NT2/D1 (cell line): ENCODE measurements around the gene PRPF38A.

Source experiments
- SUZ12 ChIP-seq: IDR thresholded peaks from 2 replicates; pipeline ENCODE4 v1.6.1; 2011; ENCODE audit not compliant: insufficient read length, insufficient read depth; ENCODE audit errors: extremely low read depth
- YY1 ChIP-seq: IDR thresholded peaks from 2 replicates; pipeline ENCODE4 v1.6.1; 2011; ENCODE audit not compliant: insufficient read length, insufficient read depth
- ZNF274 ChIP-seq: IDR thresholded peaks from 2 replicates; pipeline ENCODE4 v1.6.1; 2011; ENCODE audit warnings: mild to moderate bottlenecking, low read depth, low read length

DNA sequence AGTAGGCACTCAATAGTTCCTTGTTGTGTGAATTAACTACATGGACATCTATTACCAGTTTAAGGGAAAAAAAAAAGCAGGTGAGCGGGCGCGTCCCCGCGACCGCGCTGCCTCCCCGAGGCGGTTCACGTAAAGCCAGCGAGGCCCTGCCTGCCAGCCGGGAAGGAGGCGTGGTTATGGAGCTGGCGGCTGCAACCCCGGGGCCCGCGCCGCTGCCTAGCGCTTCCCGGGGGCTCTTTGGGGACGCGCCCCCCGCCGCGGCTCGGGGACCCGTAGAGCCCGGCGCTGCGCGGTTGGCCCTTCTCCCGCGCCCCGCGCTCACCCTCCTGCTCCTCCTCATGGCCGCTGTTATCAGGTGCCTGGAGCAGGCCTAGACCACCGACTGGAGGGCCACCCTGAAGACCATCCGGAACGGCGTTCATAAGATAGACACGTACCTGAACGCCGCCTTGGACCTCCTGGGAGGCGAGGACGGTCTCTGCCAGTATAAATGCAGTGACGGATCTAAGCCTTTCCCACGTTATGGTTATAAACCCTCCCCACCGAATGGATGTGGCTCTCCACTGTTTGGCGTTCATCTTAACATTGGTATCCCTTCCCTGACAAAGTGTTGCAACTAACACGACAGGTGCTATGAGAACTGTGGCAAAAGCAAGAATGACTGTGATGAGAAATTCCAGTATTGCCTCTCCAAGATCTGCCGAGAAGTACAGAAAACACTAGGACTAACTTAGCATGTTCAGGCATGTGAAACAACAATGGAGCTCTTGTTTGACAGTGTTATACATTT lies 35.8 kb upstream of the PRPF38A start:
- no peak for TF ChIP-seq YY1
- TF ChIP-seq ZNF274 = no peak
- no peak for TF ChIP-seq SUZ12
